Panc1 (cell line): Measurements from ENCODE around the gene SDF4. TPM values are rescaled to one million over a fixed set of nuclear protein-coding genes. Genes with fewer than 3 reads are reported as not detected.

ENCODE experiments used
- ATAC-seq: fragments of 200-7000 bp; cut with Tn5 transposase; 2 replicates; pipeline ENCODE4 v1.9.1; 2020; ENCODE audit warnings: mild to moderate bottlenecking, moderate library complexity
- BruUV-seq: library from RNA; stranded (reverse); fragments of 400-500 nt; replicated peaks from 2 replicates; lab custom pipeline; 2021; lab: Mats Ljungman, UMichigan
- CTCF ChIA-PET: fragments of 300-600 bp; sonication (Branson Sonifier 250); formaldehyde crosslinking; loops from one replicate; lab custom pipeline; 2022; ENCODE audit warnings: antibody characterized with exemption; lab: Charles Lee
- POLR2A ChIA-PET: fragments of 300-600 bp; sonication (Branson Sonifier 250); formaldehyde crosslinking; loops from one replicate; lab custom pipeline; 2022; ENCODE audit warnings: antibody characterized with exemption; lab: Charles Lee
- DNase-seq: peaks from one replicate; pipeline ENCODE4 v3.0.0-alpha.2; 2010; ENCODE audit warnings: low read depth, low spot score
- H3K27ac ChIP-seq: 2 replicates; pipeline ENCODE4 v1.5.1; 2011; ENCODE audit warnings: mild to moderate bottlenecking, low read length, inconsistent platforms
- H3K27me3 ChIP-seq: fragments of 200-500 bp; sonication (Bioruptor generic); 2 replicates; pipeline ENCODE4 v1.6.0; 2014; ENCODE audit warnings: low read length, inconsistent platforms; ENCODE audit not compliant: control insufficient read depth, insufficient read depth
- H3K36me3 ChIP-seq: fragments of 200-500 bp; sonication (Bioruptor generic); 2 replicates; pipeline ENCODE4 v1.5.1; 2014; ENCODE audit warnings: inconsistent platforms, mild to moderate bottlenecking, low read length, moderate library complexity; ENCODE audit not compliant: control insufficient read depth, insufficient read depth
- H3K4me1 ChIP-seq: 2 replicates; pipeline ENCODE4 v1.5.1; 2011; ENCODE audit warnings: inconsistent platforms, mild to moderate bottlenecking, low read length, moderate library complexity; ENCODE audit not compliant: control insufficient read depth, insufficient read depth
- H3K4me3 ChIP-seq, 2 experiments: 2 replicates each; pipeline ENCODE4 v1.5.1; 2011 to 2012; ENCODE audit warnings: low read depth in 2 of 2, low read length in 2 of 2, mild to moderate bottlenecking in 2 of 2, inconsistent platforms in 1 of 2, moderate library complexity in 1 of 2
- H3K9me3 ChIP-seq: fragments of 200-500 bp; sonication (Bioruptor generic); 2 replicates; pipeline ENCODE4 v1.5.1; 2014; ENCODE audit warnings: low read depth, mild to moderate bottlenecking, inconsistent platforms, low read length, moderate library complexity; ENCODE audit not compliant: control insufficient read depth, insufficient read depth
- POLR2AphosphoS5 ChIP-seq: IDR thresholded peaks from 2 replicates; pipeline ENCODE4 v1.6.1; 2012; ENCODE audit warnings: mild to moderate bottlenecking, low read depth, low read length, moderate library complexity
- SIN3A ChIP-seq: IDR thresholded peaks from 2 replicates; pipeline ENCODE4 v1.6.1; 2012; ENCODE audit warnings: low read depth, mild to moderate bottlenecking, low read length, moderate library complexity, borderline replicate concordance; ENCODE audit not compliant: insufficient read depth
- TCF7L2 ChIP-seq: IDR thresholded peaks from 2 replicates; pipeline ENCODE4 v1.6.1; 2011; ENCODE audit warnings: mild to moderate bottlenecking, low read depth, low read length, inconsistent platforms
- in situ Hi-C: cut with HindIII; loops from 2 replicates; pipeline ENCODE4 v1.10.0; 2016; ENCODE audit warnings: low sequenced_read_pairs, low pct_unique_long_range_greater_than_20kb
- intact Hi-C: fragments of 100-400 bp; cut with micrococcal nuclease; formaldehyde crosslinking; loops from one replicate; pipeline ENCODE4 v1.10.0; 2022; ENCODE audit not compliant: unreplicated experiment
- total RNA-seq: library from RNA; stranded (reverse); gene quantifications from one replicate; pipeline ENCODE4 v1.2.1, GENCODE V29; 2021; ENCODE audit not compliant: unreplicated experiment
- TF ChIP-seq, protein P1 (sequence below): fragments of 450-650 bp; IDR thresholded peaks from 2 replicates; pipeline ENCODE4 v1.5.1; 2017; ENCODE audit warnings: mild to moderate bottlenecking
- TF ChIP-seq, protein P2 (sequence below), 2 experiments: IDR thresholded peaks; 2 replicates each; pipeline ENCODE4 v1.6.1; 2011 to 2012; ENCODE audit warnings: low read depth in 2 of 2, control low read depth in 1 of 2, low read length in 1 of 2, mild to moderate bottlenecking in 1 of 2, moderate library complexity in 1 of 2; ENCODE audit not compliant: insufficient read depth in 1 of 2

SDF4 gene
- total RNA-seq, 1 experiment from 2014 or later: 335 TPM

DNA sequence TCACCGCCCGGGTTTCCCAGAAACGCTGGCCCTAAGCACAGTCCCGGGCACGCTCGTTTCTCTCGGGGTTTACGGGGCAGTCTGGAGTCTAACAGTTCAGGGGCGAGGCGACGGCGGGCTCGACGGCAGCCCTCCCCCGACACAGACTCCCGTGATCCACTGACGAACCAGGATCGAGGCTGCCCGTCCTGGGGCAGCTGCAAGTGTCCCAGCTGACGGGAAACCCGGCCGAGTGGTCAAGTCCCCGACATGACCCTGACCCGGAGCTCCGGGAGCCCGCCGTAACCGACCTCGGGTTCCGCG lies 41.4 kb upstream of the SDF4 start:
- Histone ChIP-seq H3K27ac (peak overlapping the region; percentile 84), H3K36me3 (no peaks in the 10 kb centered on the region; the same call in 1 of the 2 replicates), H3K27me3 (no peaks in the 10 kb centered on the region), H3K9me3 (no peaks in the 10 kb centered on the region), H3K4me3 (peak overlapping the region; percentile 87 to 97), H3K4me1 (peaks cover 21% of the 10 kb centered on the region)
- intact Hi-C loops (no loop called here), in situ Hi-C loops (no loop called here)
- DNase-seq (no peak), ATAC-seq (peak; percentile 5)
- no TSS peak for BruUV-seq
- ChIA-PET POLR2A (interaction anchor here (0.6 kb wide), 1 partner anchor 9 kb away, joined by 8 read pairs; no protein-coding TSS in a partner anchor), CTCF (interaction anchor here (0.5 to 0.6 kb wide), 2 partner anchors 10 to 883 kb away, joined by 3 read pairs; no protein-coding TSS in a partner anchor)
- TF ChIP-seq TCF7L2: no peak
- TF ChIP-seq, protein P1, sequence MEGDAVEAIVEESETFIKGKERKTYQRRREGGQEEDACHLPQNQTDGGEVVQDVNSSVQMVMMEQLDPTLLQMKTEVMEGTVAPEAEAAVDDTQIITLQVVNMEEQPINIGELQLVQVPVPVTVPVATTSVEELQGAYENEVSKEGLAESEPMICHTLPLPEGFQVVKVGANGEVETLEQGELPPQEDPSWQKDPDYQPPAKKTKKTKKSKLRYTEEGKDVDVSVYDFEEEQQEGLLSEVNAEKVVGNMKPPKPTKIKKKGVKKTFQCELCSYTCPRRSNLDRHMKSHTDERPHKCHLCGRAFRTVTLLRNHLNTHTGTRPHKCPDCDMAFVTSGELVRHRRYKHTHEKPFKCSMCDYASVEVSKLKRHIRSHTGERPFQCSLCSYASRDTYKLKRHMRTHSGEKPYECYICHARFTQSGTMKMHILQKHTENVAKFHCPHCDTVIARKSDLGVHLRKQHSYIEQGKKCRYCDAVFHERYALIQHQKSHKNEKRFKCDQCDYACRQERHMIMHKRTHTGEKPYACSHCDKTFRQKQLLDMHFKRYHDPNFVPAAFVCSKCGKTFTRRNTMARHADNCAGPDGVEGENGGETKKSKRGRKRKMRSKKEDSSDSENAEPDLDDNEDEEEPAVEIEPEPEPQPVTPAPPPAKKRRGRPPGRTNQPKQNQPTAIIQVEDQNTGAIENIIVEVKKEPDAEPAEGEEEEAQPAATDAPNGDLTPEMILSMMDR: no peak

DNA sequence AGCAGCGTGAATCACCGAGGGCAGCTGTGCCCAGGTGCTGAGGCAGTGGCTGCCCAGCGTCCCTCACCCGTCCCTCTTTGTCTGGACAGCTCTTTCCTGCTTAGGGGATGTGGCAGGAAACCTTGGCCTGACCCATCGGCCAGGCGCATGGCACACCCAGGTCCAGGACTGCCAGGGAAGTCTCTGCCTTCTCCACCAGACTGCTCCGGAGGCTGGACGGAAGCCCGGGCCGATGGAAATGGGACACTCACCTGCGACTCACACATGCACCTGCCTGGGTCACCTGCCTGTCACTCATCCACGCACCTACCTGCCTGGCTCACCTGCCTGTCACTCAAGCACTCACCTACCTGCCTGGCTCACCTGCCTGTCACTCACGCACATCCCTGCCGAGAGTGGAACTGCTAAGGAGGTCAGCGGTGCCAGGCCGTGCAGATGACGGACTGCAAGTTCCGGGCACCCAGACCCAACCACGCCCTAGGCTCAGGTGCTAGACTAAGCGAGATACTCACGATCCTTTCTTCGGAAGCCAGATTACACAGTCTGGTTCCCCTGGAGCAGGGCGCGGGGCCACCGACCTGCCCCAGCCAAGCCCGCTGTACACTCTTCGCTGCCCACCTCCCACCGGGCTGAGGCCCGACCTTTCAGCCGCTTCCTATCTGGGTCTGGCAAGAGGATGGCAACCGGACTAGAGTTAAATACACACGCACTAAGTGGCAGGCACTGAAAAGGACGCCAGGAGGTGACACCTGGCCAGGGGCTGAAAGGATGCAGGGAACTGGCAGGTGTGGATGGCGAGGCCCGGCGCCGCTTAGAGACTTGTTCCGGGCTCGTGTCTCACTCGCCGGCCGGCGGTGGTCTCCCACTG lies 40.8 kb upstream of the SDF4 start:
- Histone ChIP-seq H3K27ac (peak overlapping the region; percentile 84), H3K4me1 (peaks cover 21% of the 10 kb centered on the region), H3K27me3 (no peaks in the 10 kb centered on the region), H3K4me3 (peak overlapping the region; percentile 87 to 97), H3K9me3 (no peaks in the 10 kb centered on the region), H3K36me3 (no peaks in the 10 kb centered on the region; the same call in 1 of the 2 replicates)
- TF ChIP-seq, protein P2, sequence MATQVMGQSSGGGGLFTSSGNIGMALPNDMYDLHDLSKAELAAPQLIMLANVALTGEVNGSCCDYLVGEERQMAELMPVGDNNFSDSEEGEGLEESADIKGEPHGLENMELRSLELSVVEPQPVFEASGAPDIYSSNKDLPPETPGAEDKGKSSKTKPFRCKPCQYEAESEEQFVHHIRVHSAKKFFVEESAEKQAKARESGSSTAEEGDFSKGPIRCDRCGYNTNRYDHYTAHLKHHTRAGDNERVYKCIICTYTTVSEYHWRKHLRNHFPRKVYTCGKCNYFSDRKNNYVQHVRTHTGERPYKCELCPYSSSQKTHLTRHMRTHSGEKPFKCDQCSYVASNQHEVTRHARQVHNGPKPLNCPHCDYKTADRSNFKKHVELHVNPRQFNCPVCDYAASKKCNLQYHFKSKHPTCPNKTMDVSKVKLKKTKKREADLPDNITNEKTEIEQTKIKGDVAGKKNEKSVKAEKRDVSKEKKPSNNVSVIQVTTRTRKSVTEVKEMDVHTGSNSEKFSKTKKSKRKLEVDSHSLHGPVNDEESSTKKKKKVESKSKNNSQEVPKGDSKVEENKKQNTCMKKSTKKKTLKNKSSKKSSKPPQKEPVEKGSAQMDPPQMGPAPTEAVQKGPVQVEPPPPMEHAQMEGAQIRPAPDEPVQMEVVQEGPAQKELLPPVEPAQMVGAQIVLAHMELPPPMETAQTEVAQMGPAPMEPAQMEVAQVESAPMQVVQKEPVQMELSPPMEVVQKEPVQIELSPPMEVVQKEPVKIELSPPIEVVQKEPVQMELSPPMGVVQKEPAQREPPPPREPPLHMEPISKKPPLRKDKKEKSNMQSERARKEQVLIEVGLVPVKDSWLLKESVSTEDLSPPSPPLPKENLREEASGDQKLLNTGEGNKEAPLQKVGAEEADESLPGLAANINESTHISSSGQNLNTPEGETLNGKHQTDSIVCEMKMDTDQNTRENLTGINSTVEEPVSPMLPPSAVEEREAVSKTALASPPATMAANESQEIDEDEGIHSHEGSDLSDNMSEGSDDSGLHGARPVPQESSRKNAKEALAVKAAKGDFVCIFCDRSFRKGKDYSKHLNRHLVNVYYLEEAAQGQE (IDR thresholded peaks at IDR 0.05; ENCODE audit: insufficient read depth in 1 of 2, low read depth in 2 of 2, low read length in 1 of 2): 0 out of 4 replicates have a peak, but pooled peaks of 1 of the 2 experiments have one; percentile 38
- TF ChIP-seq POLR2AphosphoS5: no peak; the same call in 1 of the 2 replicates
- no peak for TF ChIP-seq TCF7L2
- DNase-seq (no peak), ATAC-seq (no peak)
- intact Hi-C loops: no loop called here
- ChIA-PET CTCF (no interaction called here), POLR2A (no interaction called here)
- in situ Hi-C loops: no loop called here
- no TSS peak for BruUV-seq

DNA sequence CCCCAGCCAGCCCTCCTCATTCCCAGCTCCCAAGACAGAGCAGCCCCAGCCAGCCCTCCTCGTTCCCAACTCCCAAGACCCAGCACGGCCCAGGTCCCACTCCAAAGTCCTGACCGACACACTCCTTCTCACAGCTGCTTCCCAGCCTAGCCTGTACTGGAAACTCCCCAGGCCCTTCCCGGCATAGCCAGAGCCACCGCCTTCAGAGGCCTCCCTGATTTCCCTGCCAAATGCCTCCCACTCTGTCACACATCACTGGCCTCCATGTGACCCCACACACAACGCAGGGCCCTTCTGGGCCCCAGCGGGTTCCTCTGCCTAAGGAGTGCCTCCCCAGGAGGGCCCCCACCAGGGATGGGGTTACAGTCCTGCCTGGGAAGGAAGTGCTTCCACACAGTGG lies 39.0 kb upstream of the SDF4 start:
- in situ Hi-C loops (no loop called here), intact Hi-C loops (no loop called here)
- no peak for TF ChIP-seq TCF7L2
- TF ChIP-seq, protein P2 (IDR thresholded peaks at IDR 0.05; ENCODE audit: insufficient read depth in 1 of 2, low read depth in 2 of 2, low read length in 1 of 2): no peak
- TF ChIP-seq POLR2AphosphoS5: no peak
- no peak for TF ChIP-seq SIN3A
- TF ChIP-seq, protein P1: no peak
- ATAC-seq: no peak
- Histone ChIP-seq H3K27me3 (no peaks in the 10 kb centered on the region), H3K4me3 (no peak overlapping the region), H3K4me1 (peaks cover 21% of the 10 kb centered on the region), H3K36me3 (no peaks in the 10 kb centered on the region; the same call in 1 of the 2 replicates), H3K27ac (no peak overlapping the region), H3K9me3 (no peaks in the 10 kb centered on the region)
- CTCF ChIA-PET: no interaction called here
- no TSS peak for BruUV-seq
- DNase-seq: no peak
- POLR2A ChIA-PET: no interaction called here
